IMR-90 (cell line): ENCODE results near the gene C1orf87. TPM values are rescaled to one million over a fixed set of nuclear protein-coding genes. Genes with fewer than 3 reads are reported as not detected.

Experiments used
- ATAC-seq: fragments of 200-7000 bp; cut with Tn5 transposase; 2 replicates; pipeline ENCODE4 v1.9.1; 2020; ENCODE audit warnings: low read depth, mild to moderate bottlenecking, moderate library complexity
- BruUV-seq: library from RNA; stranded (reverse); fragments of 400-500 nt; replicated peaks from 2 replicates; lab custom pipeline; 2021; lab: Mats Ljungman, UMichigan
- CTCF ChIA-PET: fragments of 300-600 bp; formaldehyde crosslinking; extraction: SDS; loops from one replicate; lab custom pipeline; 2021; ENCODE audit warnings: antibody characterized with exemption; lab: Yijun Ruan, JAX
- POLR2A ChIA-PET: fragments of 300-600 bp; sonication (Branson Sonifier 250); formaldehyde crosslinking; loops from one replicate; lab custom pipeline; 2022; ENCODE audit warnings: antibody characterized with exemption; ENCODE audit not compliant: unreplicated experiment; lab: Charles Lee
- DNase-seq: peaks from one replicate; pipeline ENCODE4 v3.0.0; 2013
- H2AFZ ChIP-seq: replicated peaks from 2 replicates; pipeline ENCODE3; 2013; ENCODE audit warnings: low read length, mild to moderate bottlenecking; ENCODE audit not compliant: poor library complexity
- H2AK5ac ChIP-seq: 2 replicates; pipeline ENCODE4 v1.6.1; 2013; ENCODE audit warnings: low read depth, low read length, inconsistent platforms
- H2AK9ac ChIP-seq: replicated peaks from 2 replicates; pipeline ENCODE3; 2013; ENCODE audit warnings: mild to moderate bottlenecking, low read depth, low read length, moderate library complexity; ENCODE audit not compliant: poor library complexity
- H2BK120ac ChIP-seq: 2 replicates; pipeline ENCODE4 v1.6.1; 2013; ENCODE audit warnings: low read depth, low read length, inconsistent platforms
- H2BK15ac ChIP-seq: 3 replicates; pipeline ENCODE4 v1.6.1; 2013; ENCODE audit warnings: low read depth, low read length, inconsistent platforms
- H2BK20ac ChIP-seq: 2 replicates; pipeline ENCODE4 v1.6.1; 2013; ENCODE audit warnings: low read depth, mild to moderate bottlenecking, inconsistent platforms, low read length, moderate library complexity
- H2BK5ac ChIP-seq: 2 replicates; pipeline ENCODE4 v1.6.1; 2013; ENCODE audit warnings: mild to moderate bottlenecking, low read depth, low read length, inconsistent platforms; ENCODE audit not compliant: poor library complexity, severe bottlenecking
- H3K14ac ChIP-seq: replicated peaks from 2 replicates; pipeline ENCODE4 v1.6.1; 2013; ENCODE audit warnings: low read depth, low read length, inconsistent platforms
- H3K18ac ChIP-seq: 2 replicates; pipeline ENCODE4 v1.6.1; 2013; ENCODE audit warnings: low read depth, low read length, control low read depth
- H3K23ac ChIP-seq: 2 replicates; pipeline ENCODE4 v1.6.1; 2013; ENCODE audit warnings: low read depth, low read length, inconsistent platforms
- H3K27ac ChIP-seq: 2 replicates; pipeline ENCODE4 v1.5.1; 2013; ENCODE audit warnings: mild to moderate bottlenecking, control low read depth, low read length; ENCODE audit not compliant: insufficient read depth
- H3K27me3 ChIP-seq: 2 replicates; pipeline ENCODE4 v1.6.1; 2013; ENCODE audit warnings: low read length; ENCODE audit not compliant: control insufficient read depth, insufficient read depth
- H3K36me3 ChIP-seq: 2 replicates; pipeline ENCODE4 v1.6.1; 2013; ENCODE audit warnings: low read length, mixed read lengths; ENCODE audit not compliant: control insufficient read depth, insufficient read depth
- H3K4ac ChIP-seq: 2 replicates; pipeline ENCODE4 v1.6.1; 2013; ENCODE audit warnings: low read depth, low read length, inconsistent platforms
- H3K4me1 ChIP-seq: 2 replicates; pipeline ENCODE4 v1.6.1; 2013; ENCODE audit warnings: low read length, mixed read lengths; ENCODE audit not compliant: control insufficient read depth, insufficient read depth
- H3K4me2 ChIP-seq: 2 replicates; pipeline ENCODE4 v1.6.1; 2013; ENCODE audit warnings: low read depth, mild to moderate bottlenecking, control low read depth, low read length, moderate library complexity
- H3K4me3 ChIP-seq: 2 replicates; pipeline ENCODE4 v1.5.1; 2013; ENCODE audit warnings: low read depth, mild to moderate bottlenecking, control low read depth, low read length, moderate library complexity; ENCODE audit not compliant: insufficient read depth
- H3K56ac ChIP-seq: 2 replicates; pipeline ENCODE4 v1.6.1; 2013; ENCODE audit warnings: low read length, inconsistent platforms; ENCODE audit not compliant: insufficient read depth; ENCODE audit errors: extremely low read depth
- H3K79me1 ChIP-seq, 2 experiments: 2 replicates each; pipeline ENCODE4 v1.6.1; 2013; ENCODE audit warnings: low read length in 2 of 2, inconsistent platforms in 1 of 2, low read depth in 1 of 2
- H3K9ac ChIP-seq: 2 replicates; pipeline ENCODE4 v1.6.1; 2013; ENCODE audit warnings: low read depth, low read length, control low read depth
- H3K9me1 ChIP-seq: 2 replicates; pipeline ENCODE4 v1.6.1; 2013; ENCODE audit warnings: low read length, inconsistent platforms; ENCODE audit not compliant: insufficient read depth
- H3K9me3 ChIP-seq: 2 replicates; pipeline ENCODE4 v1.6.1; 2013; ENCODE audit warnings: low read length; ENCODE audit not compliant: control insufficient read depth, insufficient read depth
- H4K20me1 ChIP-seq: 2 replicates; pipeline ENCODE4 v1.6.1; 2013; ENCODE audit warnings: low read length, inconsistent platforms; ENCODE audit not compliant: insufficient read depth
- H4K5ac ChIP-seq: 2 replicates; pipeline ENCODE4 v1.6.1; 2013; ENCODE audit warnings: mild to moderate bottlenecking, low read depth, low read length, control low read depth
- H4K8ac ChIP-seq, 2 experiments: 2 replicates each; pipeline ENCODE4 v1.6.1; 2013; ENCODE audit warnings: low read depth in 2 of 2, low read length in 2 of 2, control low read depth in 1 of 2, inconsistent platforms in 1 of 2
- H4K91ac ChIP-seq: 2 replicates; pipeline ENCODE4 v1.6.1; 2013; ENCODE audit warnings: low read depth, low read length, inconsistent platforms; ENCODE audit not compliant: insufficient read depth
- CHD1 ChIP-seq: IDR thresholded peaks from 2 replicates; pipeline ENCODE4 v1.6.1; 2012; ENCODE audit warnings: low read depth, low read length, improper control_type of control experiment
- FOS ChIP-seq: fragments of 150-350 bp; IDR thresholded peaks from 2 replicates; pipeline ENCODE4 v1.6.1; 2016; ENCODE audit warnings: low read depth, low read length
- MAFK ChIP-seq: IDR thresholded peaks from 2 replicates; pipeline ENCODE4 v1.6.1; 2012; ENCODE audit warnings: low read depth, low read length, improper control_type of control experiment
- MAZ ChIP-seq: IDR thresholded peaks from 2 replicates; pipeline ENCODE4 v1.6.1; 2012; ENCODE audit warnings: low read depth, mild to moderate bottlenecking, low read length, improper control_type of control experiment, moderate library complexity, borderline replicate concordance
- MXI1 ChIP-seq: IDR thresholded peaks from 2 replicates; pipeline ENCODE4 v1.6.1; 2012; ENCODE audit warnings: low read depth, mild to moderate bottlenecking, low read length, moderate library complexity, borderline replicate concordance
- POLR2A ChIP-seq: IDR thresholded peaks from 2 replicates; pipeline ENCODE4 v1.6.1; 2012; ENCODE audit warnings: mild to moderate bottlenecking, low read depth, low read length
- RAD21 ChIP-seq: IDR thresholded peaks from 2 replicates; pipeline ENCODE4 v1.6.1; 2012; ENCODE audit warnings: low read length, improper control_type of control experiment
- RCOR1 ChIP-seq: IDR thresholded peaks from 2 replicates; pipeline ENCODE4 v1.6.1; 2012; ENCODE audit warnings: mild to moderate bottlenecking, low read length, improper control_type of control experiment; ENCODE audit not compliant: insufficient replicate concordance
- WGBS, 2 experiments: methylation state at CpG; one replicate each; pipeline versions ENCODE4 v1.1.5 to v1.1.7; 2013; ENCODE audit warnings: missing lambda C conversion rate in 2 of 2; ENCODE audit not compliant: insufficient read length in 1 of 2; ENCODE audit errors: extremely low coverage in 2 of 2; 5-methylcytosine and 5-hydroxymethylcytosine counted together
- dilution Hi-C: fragments of 300-500 bp; cut with HindIII; formaldehyde crosslinking; loops from one replicate; pipeline ENCODE4 v1.14.3; 2018; ENCODE audit warnings: low sequenced_read_pairs; ENCODE audit not compliant: unreplicated experiment
- in situ Hi-C: fragments of 300-500 bp; cut with MboI; formaldehyde crosslinking; loops from 3 replicates; pipeline ENCODE4 v1.14.3; 2019; ENCODE audit warnings: low sequenced_read_pairs, inconsistent platforms, mixed read lengths
- intact Hi-C: fragments of 100-400 bp; cut with micrococcal nuclease; formaldehyde crosslinking; loops from 2 replicates; pipeline ENCODE4 v1.10.0; 2022
- polyA plus RNA-seq, 3 experiments: library from polyadenylated mRNA; depleted of rRNA; stranded (reverse); fragments of >200 nt; gene quantifications; 2 replicates each; pipeline ENCODE4 v1.2.3, GENCODE V29; 2012; ENCODE audit warnings: low replicate concordance in 1 of 3
- total RNA-seq: library from RNA; depleted of rRNA; stranded (reverse); fragments of >200 nt; gene quantifications from 2 replicates; pipeline ENCODE4 v1.2.3, GENCODE V29; 2012
- TF ChIP-seq, protein P1 (sequence below): fragments of 150-350 bp; IDR thresholded peaks from 2 replicates; pipeline ENCODE4 v1.6.1; 2017; ENCODE audit warnings: mild to moderate bottlenecking, antibody characterized with exemption, low read length, low read depth
- TF ChIP-seq, protein P2 (sequence below): conservative IDR thresholded peaks from 2 replicates; pipeline ENCODE4 v1.5.1; 2012; ENCODE audit warnings: mild to moderate bottlenecking, low read depth, low read length, improper control_type of control experiment

C1orf87 gene
- total and polyA plus RNA-seq, 2 of the 4 experiments (the other 2 are of a cell fraction) = not detected

DNA sequence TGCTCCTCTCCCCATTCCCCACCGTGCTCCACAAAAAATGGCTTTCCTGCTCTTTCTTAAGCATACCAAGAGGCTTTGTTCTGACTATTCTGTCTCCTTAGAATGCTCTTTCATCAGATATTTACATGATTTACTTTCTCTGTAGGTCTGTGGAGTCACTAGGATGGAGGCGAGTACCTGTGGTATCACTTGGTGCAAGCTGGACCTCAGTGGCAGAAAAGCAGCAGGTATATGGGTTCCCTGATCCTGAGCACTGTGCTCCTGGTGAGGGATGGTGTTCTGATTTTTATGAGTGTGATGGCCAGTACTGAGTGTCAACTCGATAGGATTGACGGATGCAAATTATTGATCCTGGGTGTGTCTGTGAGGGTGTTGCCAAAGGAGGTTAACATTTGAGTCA is 10.0 kb downstream of the C1orf87 start:
- no peak overlapping the region for H3K18ac ChIP-seq
- H2BK120ac ChIP-seq = no peak overlapping the region
- H2BK15ac ChIP-seq = no peak overlapping the region
- H3K36me3 ChIP-seq = no peaks in the 10 kb centered on the region
- no peaks in the 10 kb centered on the region for H3K79me1 ChIP-seq
- ChIA-PET POLR2A (no interaction called here), CTCF (no interaction called here)
- WGBS, 2 experiments = 80% methylated on average over 1 of the region's 4 CpGs; no CpG with 5 or more reads in 1 of the 2 experiments
- H4K8ac ChIP-seq = no peak overlapping the region
- no peak overlapping the region for H3K14ac ChIP-seq
- no peaks in the 10 kb centered on the region for H4K20me1 ChIP-seq
- no TSS peak for BruUV-seq
- no peak overlapping the region for H3K23ac ChIP-seq
- no peak overlapping the region for H2AK5ac ChIP-seq
- no peak overlapping the region for H3K56ac ChIP-seq
- no peak overlapping the region for H4K91ac ChIP-seq
- no peak for ATAC-seq
- no peak overlapping the region for H3K9ac ChIP-seq
- H3K4me1 ChIP-seq = no peaks in the 10 kb centered on the region
- H3K4me2 ChIP-seq = no peak overlapping the region
- no peak overlapping the region for H2AK9ac ChIP-seq
- intact Hi-C loops = no loop called here
- in situ Hi-C loops = no loop called here
- dilution Hi-C loops = no loop called here
- H3K4ac ChIP-seq = no peak overlapping the region
- no peak overlapping the region for H2AFZ ChIP-seq
- no peak overlapping the region for H3K4me3 ChIP-seq
- DNase-seq = no peak
- no peaks in the 10 kb centered on the region for H3K9me3 ChIP-seq
- no peaks in the 10 kb centered on the region for H3K27me3 ChIP-seq
- TF ChIP-seq POLR2A = no peak
- TF ChIP-seq MAZ = no peak
- no peak for TF ChIP-seq RCOR1
- TF ChIP-seq, protein P1, sequence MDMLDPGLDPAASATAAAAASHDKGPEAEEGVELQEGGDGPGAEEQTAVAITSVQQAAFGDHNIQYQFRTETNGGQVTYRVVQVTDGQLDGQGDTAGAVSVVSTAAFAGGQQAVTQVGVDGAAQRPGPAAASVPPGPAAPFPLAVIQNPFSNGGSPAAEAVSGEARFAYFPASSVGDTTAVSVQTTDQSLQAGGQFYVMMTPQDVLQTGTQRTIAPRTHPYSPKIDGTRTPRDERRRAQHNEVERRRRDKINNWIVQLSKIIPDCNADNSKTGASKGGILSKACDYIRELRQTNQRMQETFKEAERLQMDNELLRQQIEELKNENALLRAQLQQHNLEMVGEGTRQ = no peak
- no peak for TF ChIP-seq FOS
- TF ChIP-seq, protein P2, sequence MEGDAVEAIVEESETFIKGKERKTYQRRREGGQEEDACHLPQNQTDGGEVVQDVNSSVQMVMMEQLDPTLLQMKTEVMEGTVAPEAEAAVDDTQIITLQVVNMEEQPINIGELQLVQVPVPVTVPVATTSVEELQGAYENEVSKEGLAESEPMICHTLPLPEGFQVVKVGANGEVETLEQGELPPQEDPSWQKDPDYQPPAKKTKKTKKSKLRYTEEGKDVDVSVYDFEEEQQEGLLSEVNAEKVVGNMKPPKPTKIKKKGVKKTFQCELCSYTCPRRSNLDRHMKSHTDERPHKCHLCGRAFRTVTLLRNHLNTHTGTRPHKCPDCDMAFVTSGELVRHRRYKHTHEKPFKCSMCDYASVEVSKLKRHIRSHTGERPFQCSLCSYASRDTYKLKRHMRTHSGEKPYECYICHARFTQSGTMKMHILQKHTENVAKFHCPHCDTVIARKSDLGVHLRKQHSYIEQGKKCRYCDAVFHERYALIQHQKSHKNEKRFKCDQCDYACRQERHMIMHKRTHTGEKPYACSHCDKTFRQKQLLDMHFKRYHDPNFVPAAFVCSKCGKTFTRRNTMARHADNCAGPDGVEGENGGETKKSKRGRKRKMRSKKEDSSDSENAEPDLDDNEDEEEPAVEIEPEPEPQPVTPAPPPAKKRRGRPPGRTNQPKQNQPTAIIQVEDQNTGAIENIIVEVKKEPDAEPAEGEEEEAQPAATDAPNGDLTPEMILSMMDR = no peak
- TF ChIP-seq MXI1 = no peak
- TF ChIP-seq RAD21 = no peak
- TF ChIP-seq CHD1 = no peak
- TF ChIP-seq MAFK = no peak
- H3K9me1 ChIP-seq = no peaks in the 10 kb centered on the region
- H2BK20ac ChIP-seq = no peak overlapping the region
- no peak overlapping the region for H2BK5ac ChIP-seq
- H4K5ac ChIP-seq = no peak overlapping the region
- H3K27ac ChIP-seq = no peak overlapping the region
